AG09309 (cell line): ENCODE data around the gene TPST2.

Source experiments
- DNase-seq: peaks from one replicate; pipeline ENCODE4 v3.0.0-alpha.2; 2010; ENCODE audit warnings: low read depth
- H3K4me3 ChIP-seq: 2 replicates; pipeline ENCODE4 v1.5.1; 2011; ENCODE audit warnings: mild to moderate bottlenecking, low read depth, low read length, moderate library complexity; ENCODE audit not compliant: control insufficient read depth
- CTCF ChIP-seq: IDR thresholded peaks from 2 replicates; pipeline ENCODE4 v1.5.1; 2011; ENCODE audit warnings: mild to moderate bottlenecking, low read depth, low read length, inconsistent platforms; ENCODE audit not compliant: insufficient read depth, control insufficient read depth; ENCODE audit errors: missing control alignments

The TPST2 gene

DNA sequence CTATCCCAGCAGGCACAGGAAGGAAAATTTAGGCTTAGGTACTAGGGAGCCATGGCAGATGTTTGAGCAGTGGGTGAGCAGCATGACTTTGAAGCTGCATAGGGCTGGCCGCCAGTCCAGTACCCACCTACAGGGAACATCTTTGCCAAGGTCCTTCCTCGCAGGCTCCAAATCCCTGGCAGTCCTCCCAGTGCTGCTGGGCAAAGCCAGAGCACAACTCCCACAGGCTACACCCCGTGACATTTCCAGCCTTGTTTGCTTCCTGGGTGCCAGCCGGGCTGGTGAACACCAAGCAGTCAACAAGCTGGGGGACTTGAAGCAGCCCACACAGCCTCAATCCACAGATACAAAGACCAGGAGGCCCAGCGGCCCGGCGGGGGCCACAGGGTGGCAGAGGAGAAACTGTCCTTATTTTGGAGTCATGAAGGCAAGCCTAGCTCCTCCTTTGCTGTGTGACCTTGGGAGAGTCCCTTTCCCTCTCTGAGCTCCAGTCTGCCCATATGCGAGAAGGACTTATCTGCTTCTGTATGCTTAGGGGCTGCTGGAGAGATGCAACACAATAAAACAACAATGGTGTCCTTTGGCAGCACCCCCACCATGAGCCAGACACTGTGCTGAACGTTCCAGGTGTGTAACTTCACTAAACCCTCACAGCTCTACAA is 28.0 kb downstream of the TPST2 start:
- no peak for DNase-seq
- no peak overlapping the region for H3K4me3 ChIP-seq
- TF ChIP-seq CTCF: no peak

GRCh38 chr22:26559961-26560575 is 29.9 kb downstream of the TPST2 start:
- no peak for DNase-seq
- H3K4me3 ChIP-seq: no peak overlapping the region
- TF ChIP-seq CTCF: no peak

DNA sequence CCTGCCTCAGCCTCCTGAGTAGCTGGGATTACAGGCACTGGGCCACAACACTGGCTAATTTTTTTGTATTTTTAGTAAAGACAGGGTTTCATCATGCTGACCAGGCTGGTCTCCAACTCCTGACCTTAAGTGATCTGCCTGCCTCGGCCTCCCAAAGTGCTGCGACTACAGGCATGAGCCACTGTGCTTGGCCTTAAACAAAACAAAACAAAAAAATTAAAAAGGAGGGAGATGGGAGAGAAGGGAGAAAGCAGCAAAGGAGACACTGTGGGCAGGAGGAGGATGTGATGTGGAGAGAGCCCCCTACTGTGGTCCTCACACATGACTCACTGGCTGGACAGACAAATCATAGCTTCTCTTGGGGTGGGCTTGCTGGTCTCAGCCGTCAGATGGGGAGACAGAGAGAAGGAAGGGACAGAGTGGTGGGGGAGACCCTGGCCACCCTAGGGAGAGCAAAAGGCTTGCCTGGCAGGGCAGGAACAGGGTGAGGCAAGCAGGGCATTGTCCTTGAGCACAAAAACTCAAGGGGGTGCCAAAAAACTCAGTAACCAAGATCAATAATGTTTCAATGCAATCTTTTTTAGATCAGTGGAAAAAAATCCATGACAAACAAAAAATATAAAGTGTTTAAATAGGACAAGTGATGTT is 31.6 kb downstream of the TPST2 start:
- TF ChIP-seq CTCF: no peak
- H3K4me3 ChIP-seq: no peak overlapping the region
- DNase-seq: peak; percentile 4

DNA sequence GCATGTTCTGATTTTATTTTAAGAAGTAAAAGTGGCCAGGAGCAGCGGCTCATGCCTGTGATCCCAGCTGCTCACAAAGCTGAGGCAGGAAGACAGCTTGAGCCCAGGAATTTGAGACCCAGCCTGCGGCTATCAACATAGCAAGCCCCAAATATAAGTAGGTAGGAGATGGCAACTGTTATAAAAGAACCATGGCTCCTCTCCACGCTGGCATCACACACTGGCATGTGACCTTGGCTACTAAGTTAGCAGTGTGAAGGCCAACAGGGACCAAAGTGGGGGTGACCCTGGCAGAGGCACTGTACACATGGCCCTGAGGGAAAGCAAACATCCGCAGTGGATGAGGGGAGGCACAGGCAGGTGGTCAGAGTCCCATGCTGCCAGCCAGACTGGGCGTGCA is 33.0 kb downstream of the TPST2 start:
- no peak overlapping the region for H3K4me3 ChIP-seq
- no peak for TF ChIP-seq CTCF
- no peak for DNase-seq

GRCh38 chr22:26555478-26555877 is 34.5 kb downstream of the TPST2 start:
- TF ChIP-seq CTCF: no peak
- DNase-seq: no peak

GRCh38 chr22:26554956-26555355 is 35.0 kb downstream of the TPST2 start:
- DNase-seq: no peak
- no peak overlapping the region for H3K4me3 ChIP-seq
- TF ChIP-seq CTCF: no peak

More at GRCh38 chr22:26555478-26555877, 34.5 kb downstream of the TPST2 start:
- no peak overlapping the region for H3K4me3 ChIP-seq
